ENCODE data around the gene DEFB131A.
"Not testable (repeated sequence)": the region's sequence is repeated elsewhere in the genome, so short reads cannot be mapped to it uniquely, and the experiment has no call there.

DEFB131A gene

GRCh38 chr4:9444114-9444513 lies at the start of gene DEFB131A:
Gene DEFB131A, plus strand, starts transcription at chr4:9444414. Its CDS starts 120 bp downstream, at chr4:9444534.
- DNase-seq (ENCODE audit: low read depth in 2 of 3, low spot score in 2 of 3): not testable (repeated sequence)

GRCh38 chr4:9405774-9406173 lies 38.4 kb upstream of the DEFB131A start:
- DNase-seq (ENCODE audit: low read depth in 2 of 3, low spot score in 2 of 3): not testable (repeated sequence)

GRCh38 chr4:9406491-9406890 lies 37.7 kb upstream of the DEFB131A start:
- DNase-seq (ENCODE audit: low read depth in 2 of 3, low spot score in 2 of 3): not testable (repeated sequence)

- DNase-seq (ENCODE audit: low read depth in 2 of 3, low spot score in 2 of 3): no peak
These were observed 34.4 kb upstream of the DEFB131A start for GRCh38 chr4:9409793-9410192.

- DNase-seq (ENCODE audit: low read depth in 2 of 3, low spot score in 2 of 3): not testable (repeated sequence)
These were observed 22.2 kb upstream of the DEFB131A start for GRCh38 chr4:9421884-9422455.

GRCh38 chr4:9425916-9426315 lies 18.3 kb upstream of the DEFB131A start:
- not testable (repeated sequence) for DNase-seq (ENCODE audit: low read depth in 2 of 3, low spot score in 2 of 3)

GRCh38 chr4:9430061-9430460 lies 14.2 kb upstream of the DEFB131A start:
- not testable (repeated sequence) for DNase-seq (ENCODE audit: low read depth in 2 of 3, low spot score in 2 of 3)

GRCh38 chr4:9433320-9433719 lies 10.9 kb upstream of the DEFB131A start:
- DNase-seq (ENCODE audit: low read depth in 2 of 3, low spot score in 2 of 3): not testable (repeated sequence)

GRCh38 chr4:9436728-9437127 lies 7.5 kb upstream of the DEFB131A start:
- DNase-seq (ENCODE audit: low read depth in 2 of 3, low spot score in 2 of 3): not testable (repeated sequence)

GRCh38 chr4:9442355-9442754 lies 1.9 kb upstream of the DEFB131A start:
- DNase-seq (ENCODE audit: low read depth in 2 of 3, low spot score in 2 of 3): not testable (repeated sequence)

- not testable (repeated sequence) for DNase-seq (ENCODE audit: low read depth in 2 of 3, low spot score in 2 of 3)
These were observed 467 bp downstream of the DEFB131A start for GRCh38 chr4:9444681-9445080.

GRCh38 chr4:9452251-9452650 lies 8.0 kb downstream of the DEFB131A start:
- DNase-seq (ENCODE audit: low read depth in 2 of 3, low spot score in 2 of 3): not testable (repeated sequence)

- DNase-seq (ENCODE audit: low read depth in 2 of 3, low spot score in 2 of 3): not testable (repeated sequence)
These were observed 10.1 kb downstream of the DEFB131A start for GRCh38 chr4:9454284-9454683.

- DNase-seq (ENCODE audit: low read depth in 2 of 3, low spot score in 2 of 3): not testable (repeated sequence)
These were observed 10.8 kb downstream of the DEFB131A start for GRCh38 chr4:9455046-9455445.

- not testable (repeated sequence) for DNase-seq (ENCODE audit: low read depth in 2 of 3, low spot score in 2 of 3)
These were observed 35.3 kb downstream of the DEFB131A start for GRCh38 chr4:9479466-9479865.

GRCh38 chr4:9480066-9480465 lies 35.9 kb downstream of the DEFB131A start:
- not testable (repeated sequence) for DNase-seq (ENCODE audit: low read depth in 2 of 3, low spot score in 2 of 3)

- DNase-seq (ENCODE audit: low read depth in 2 of 3, low spot score in 2 of 3): not testable (repeated sequence)
These were observed 38.7 kb downstream of the DEFB131A start for GRCh38 chr4:9482871-9483270.

GRCh38 chr4:9483682-9484081 lies 39.5 kb downstream of the DEFB131A start:
- DNase-seq (ENCODE audit: low read depth in 2 of 3, low spot score in 2 of 3): not testable (repeated sequence)

- DNase-seq (ENCODE audit: low read depth in 2 of 3, low spot score in 2 of 3): not testable (repeated sequence)
These were observed 42.7 kb downstream of the DEFB131A start for GRCh38 chr4:9486880-9487279.

GRCh38 chr4:9488796-9489195 lies 44.6 kb downstream of the DEFB131A start:
- not testable (repeated sequence) for DNase-seq (ENCODE audit: low read depth in 2 of 3, low spot score in 2 of 3)

- DNase-seq (ENCODE audit: low read depth in 2 of 3, low spot score in 2 of 3): not testable (repeated sequence)
These were observed 46.3 kb downstream of the DEFB131A start for GRCh38 chr4:9490496-9490895.

- DNase-seq (ENCODE audit: low read depth in 2 of 3, low spot score in 2 of 3): not testable (repeated sequence)
These were observed 46.8 kb downstream of the DEFB131A start for GRCh38 chr4:9490986-9491385.

- DNase-seq (ENCODE audit: low read depth in 2 of 3, low spot score in 2 of 3): not testable (repeated sequence)
These were observed 49.4 kb downstream of the DEFB131A start for GRCh38 chr4:9493589-9493988.
